ENCODE results near the gene ARID4A. TPM values are rescaled to one million over a fixed set of nuclear protein-coding genes. Genes with fewer than 3 reads are reported as not detected.

The ARID4A gene
- total RNA-seq, 2 experiments from 2014 or later: 32.8 to 37.3 TPM

DNA sequence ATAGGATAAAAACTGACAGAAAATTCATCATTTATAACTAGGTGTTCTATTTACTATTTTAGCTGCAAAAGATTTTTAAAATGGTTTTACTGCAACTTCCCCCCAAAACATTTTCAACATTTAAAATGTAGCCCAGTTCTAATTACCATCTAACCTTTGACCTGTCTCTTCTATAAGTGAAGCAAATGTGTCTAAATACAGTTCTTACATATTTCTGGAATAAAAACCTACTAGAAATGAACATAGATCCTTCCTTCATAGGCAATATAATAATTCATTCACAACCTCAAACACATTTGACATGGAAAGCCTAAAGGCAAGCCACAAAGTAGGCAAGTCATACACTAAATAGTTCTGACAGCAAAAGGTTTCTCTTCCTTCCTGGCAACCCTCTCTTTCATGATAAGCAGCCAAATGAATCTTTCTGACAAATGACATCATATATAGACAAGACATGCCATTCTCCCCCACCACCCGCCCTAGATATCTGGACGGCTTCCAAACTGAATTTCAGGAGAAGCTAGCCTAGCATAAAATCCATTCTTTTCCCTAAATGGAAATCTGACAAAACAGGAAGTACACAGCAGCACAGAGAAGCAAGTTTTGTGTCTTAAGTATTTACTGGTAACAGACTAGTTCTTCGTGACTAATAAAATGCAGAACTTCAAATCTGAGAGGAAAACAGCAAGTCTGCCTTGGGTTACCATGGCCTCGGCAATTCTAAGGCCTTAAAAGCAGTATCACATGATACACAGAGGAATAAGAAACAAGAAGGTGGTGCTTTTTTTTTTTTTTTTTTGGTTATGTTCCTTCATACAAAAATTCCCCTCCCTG, 17.2 kb upstream of the ARID4A start:
- Mint-ChIP-seq H3K27me3 (no peaks in the 10 kb centered on the region), H3K4me3 (peak overlapping the region; percentile 37), H3K36me3 (ENCODE audit: low read depth) (peaks cover 69% of the 10 kb centered on the region), H3K9me3 (no peaks in the 10 kb centered on the region), H3K27ac (peak overlapping the region; percentile 80), H3K4me1 (peaks cover 58% of the 10 kb centered on the region)
- CTCF ChIA-PET: interaction anchor here (0.6 kb wide), 2 partner anchors 25 to 122 kb away, joined by 3 to 4 read pairs; no protein-coding TSS in a partner anchor
- peak; percentile 25 for DNase-seq
- POLR2A ChIA-PET: interaction anchor here (0.6 kb wide), 1 partner anchor 116 kb away, joined by 13 read pairs; no protein-coding TSS in a partner anchor

DNA sequence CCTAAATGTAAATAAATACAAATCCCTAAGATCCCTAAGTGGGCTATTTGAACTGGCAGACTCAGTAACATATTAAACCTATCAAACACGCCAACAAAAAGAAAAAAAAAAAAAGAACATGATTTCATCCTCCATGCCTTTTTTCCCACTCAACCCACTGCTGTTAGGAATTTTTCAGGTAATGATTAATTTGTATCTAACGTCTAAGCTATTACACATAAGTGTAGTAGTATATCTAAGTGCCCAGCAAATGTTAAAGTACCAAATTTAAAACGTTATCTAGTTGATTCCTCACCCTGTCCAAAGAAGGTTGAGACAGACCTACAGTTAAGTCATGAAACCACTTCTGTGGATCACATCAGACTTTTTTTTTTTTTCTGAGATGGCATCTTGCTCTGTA, 16.4 kb upstream of the ARID4A start:
- ChIA-PET POLR2A (interaction anchor here (0.6 kb wide), 1 partner anchor 115 kb away, joined by 13 read pairs; no protein-coding TSS in a partner anchor), CTCF (no interaction called here)
- DNase-seq: no peak
- no peaks in the 10 kb centered on the region for H3K27me3 Mint-ChIP-seq
- no peak overlapping the region for H3K4me3 Mint-ChIP-seq
- H3K27ac Mint-ChIP-seq: peak overlapping the region; percentile 76
- no peaks in the 10 kb centered on the region for H3K9me3 Mint-ChIP-seq
- peaks cover 51% of the 10 kb centered on the region for H3K4me1 Mint-ChIP-seq
- H3K36me3 Mint-ChIP-seq (ENCODE audit: low read depth): peaks cover 71% of the 10 kb centered on the region

DNA sequence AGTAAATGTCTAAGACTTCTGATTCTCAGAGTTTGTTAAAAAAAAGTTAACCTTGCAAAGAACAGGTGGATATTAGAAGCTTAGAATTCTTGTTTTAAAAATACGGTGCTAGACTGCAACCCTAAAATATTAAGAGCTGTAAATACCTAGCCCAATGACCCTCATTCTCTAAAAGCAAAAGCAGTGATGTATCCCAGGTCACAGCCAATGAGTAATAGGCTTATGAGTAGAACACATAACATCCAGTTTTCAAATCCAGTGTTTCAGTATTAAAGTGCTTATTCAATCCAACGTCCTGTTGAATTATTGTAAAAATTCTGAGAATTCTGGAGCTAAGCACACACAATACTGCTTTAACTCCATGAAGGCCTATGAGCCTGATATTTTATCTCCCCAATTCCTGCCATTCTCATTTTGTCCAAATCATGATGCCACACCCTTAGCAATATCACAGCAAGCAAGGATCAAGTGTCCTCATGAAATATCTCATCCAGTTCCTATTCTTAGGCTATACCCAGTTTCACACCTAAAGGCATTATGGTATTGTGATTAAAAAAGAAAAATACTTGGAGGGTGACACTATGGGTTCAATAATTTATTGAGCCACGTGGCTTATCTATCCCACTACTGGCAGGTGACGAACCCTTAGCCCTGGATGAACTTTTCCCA, 15.3 kb upstream of the ARID4A start:
- DNase-seq: no peak
- H3K4me1 Mint-ChIP-seq: peaks cover 54% of the 10 kb centered on the region
- ChIA-PET CTCF (no interaction called here), POLR2A (no interaction called here)
- no peaks in the 10 kb centered on the region for H3K27me3 Mint-ChIP-seq
- H3K36me3 Mint-ChIP-seq (ENCODE audit: low read depth): peaks cover 75% of the 10 kb centered on the region
- H3K9me3 Mint-ChIP-seq: no peaks in the 10 kb centered on the region
- H3K27ac Mint-ChIP-seq: no peak overlapping the region
- no peak overlapping the region for H3K4me3 Mint-ChIP-seq

DNA sequence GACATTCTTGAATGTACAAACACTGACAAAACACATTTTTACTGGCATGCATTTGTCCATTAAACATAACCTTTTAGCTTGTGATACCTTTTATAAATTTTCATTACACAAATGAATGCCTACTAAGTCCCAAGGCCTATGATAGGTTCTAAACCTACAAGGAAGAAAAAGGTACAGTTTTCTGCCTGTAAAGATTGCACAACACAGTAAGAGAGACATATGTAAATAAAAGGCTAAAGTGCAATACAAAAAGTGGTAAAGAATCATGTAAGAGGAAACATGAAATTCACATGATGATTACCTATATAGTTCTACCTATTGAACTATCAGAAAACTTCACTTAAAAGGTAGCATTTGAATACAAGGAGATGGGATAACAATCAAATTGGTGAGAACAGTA, 14.6 kb upstream of the ARID4A start:
- Mint-ChIP-seq H3K27me3 (no peaks in the 10 kb centered on the region), H3K27ac (no peak overlapping the region), H3K36me3 (ENCODE audit: low read depth) (peaks cover 78% of the 10 kb centered on the region), H3K4me3 (no peak overlapping the region), H3K4me1 (peaks cover 58% of the 10 kb centered on the region), H3K9me3 (no peaks in the 10 kb centered on the region)
- DNase-seq: no peak
- CTCF ChIA-PET: no interaction called here
- POLR2A ChIA-PET: no interaction called here

DNA sequence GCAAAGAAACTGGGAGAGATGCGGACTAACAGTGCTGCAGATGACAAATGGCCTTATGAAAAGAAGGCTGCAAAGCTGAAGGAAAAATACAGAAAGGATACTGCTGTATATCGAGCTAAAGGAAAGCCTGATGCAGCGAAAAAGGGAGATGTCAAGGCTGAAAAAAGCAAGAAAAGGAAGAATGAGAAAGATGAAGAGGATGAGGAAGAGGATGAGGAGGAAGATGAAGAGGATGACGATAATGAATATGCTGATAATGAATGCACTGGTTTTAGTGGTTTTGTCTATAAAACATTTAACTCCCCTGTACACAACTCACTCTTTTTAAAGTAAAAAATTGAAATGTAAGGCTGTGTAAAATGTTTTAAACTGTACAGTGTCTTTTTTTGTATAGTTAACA, 13.2 kb upstream of the ARID4A start:
- ChIA-PET CTCF (no interaction called here), POLR2A (no interaction called here)

DNA sequence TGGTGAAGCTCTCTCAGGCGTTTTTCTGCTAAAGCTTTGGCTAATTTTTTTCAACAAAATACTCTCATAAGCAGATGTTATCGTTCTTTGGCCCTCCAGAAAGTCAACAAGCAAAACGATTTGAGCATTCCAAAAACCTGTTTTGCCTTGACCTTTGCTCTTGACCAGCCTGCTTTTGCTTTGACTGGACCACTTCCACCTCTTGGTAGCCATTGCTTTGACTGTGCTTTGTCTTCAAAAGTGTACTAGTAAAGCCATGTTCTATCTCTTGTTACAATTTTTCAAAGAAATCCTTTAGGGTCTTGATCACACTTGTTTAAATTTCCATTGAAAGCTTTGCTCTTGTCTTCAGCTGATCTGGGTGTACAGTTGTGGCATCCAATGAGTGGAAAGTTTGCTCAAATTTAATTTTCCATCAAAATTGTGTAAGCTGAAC, 10.7 kb upstream of the ARID4A start:
- Mint-ChIP-seq H3K36me3 (ENCODE audit: low read depth) (peaks cover 74% of the 10 kb centered on the region), H3K27me3 (no peaks in the 10 kb centered on the region), H3K4me1 (peaks cover 53% of the 10 kb centered on the region), H3K27ac (no peak overlapping the region), H3K9me3 (no peaks in the 10 kb centered on the region), H3K4me3 (no peak overlapping the region)
- POLR2A ChIA-PET: no interaction called here
- DNase-seq: no peak
- CTCF ChIA-PET: interaction anchor here (0.8 kb wide), 1 partner anchor 17 kb away, joined by 3 read pairs; no protein-coding TSS in a partner anchor

More for the DNA sequence above, 13.2 kb upstream of the ARID4A start:
- H3K27me3 Mint-ChIP-seq: no peaks in the 10 kb centered on the region
- no peaks in the 10 kb centered on the region for H3K9me3 Mint-ChIP-seq
- no peak overlapping the region for H3K4me3 Mint-ChIP-seq
- no peak overlapping the region for H3K27ac Mint-ChIP-seq
- peaks cover 64% of the 10 kb centered on the region for H3K4me1 Mint-ChIP-seq
- no peak for DNase-seq
- H3K36me3 Mint-ChIP-seq (ENCODE audit: low read depth): peaks cover 81% of the 10 kb centered on the region

DNA sequence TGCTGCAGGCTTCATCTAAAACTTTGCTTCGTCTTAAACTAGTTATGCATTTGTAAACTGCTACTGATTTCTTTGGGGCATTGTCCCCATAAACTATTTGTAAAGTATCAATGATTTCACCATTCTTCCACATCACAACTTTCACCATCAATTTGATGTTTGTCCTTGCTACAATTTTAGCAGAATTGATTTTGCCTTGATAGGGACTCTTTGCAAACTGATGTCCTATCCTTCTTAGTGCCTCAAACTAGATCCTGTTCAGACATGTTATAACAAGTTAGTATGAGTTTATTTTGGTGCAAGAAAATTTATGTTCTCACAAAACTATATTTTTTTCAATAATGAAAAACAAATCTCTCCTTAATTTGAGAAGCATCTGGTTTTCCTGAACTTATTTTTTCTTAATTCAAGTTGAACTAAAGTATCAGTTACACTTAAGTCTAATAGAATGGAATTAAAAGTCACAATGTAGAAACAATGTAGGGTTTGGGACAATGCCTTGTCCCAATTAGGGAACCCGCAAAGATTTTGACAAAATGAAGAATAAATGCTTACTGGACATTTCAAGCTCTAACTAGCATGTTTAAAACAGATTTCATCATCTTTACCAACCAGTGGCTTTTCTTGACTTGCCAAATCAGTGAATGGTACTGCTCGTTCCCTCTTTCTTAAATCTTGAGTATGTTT, 10.1 kb upstream of the ARID4A start:
- Mint-ChIP-seq H3K9me3 (no peaks in the 10 kb centered on the region), H3K27me3 (no peaks in the 10 kb centered on the region), H3K4me1 (peaks cover 50% of the 10 kb centered on the region), H3K36me3 (ENCODE audit: low read depth) (peaks cover 74% of the 10 kb centered on the region), H3K27ac (no peak overlapping the region), H3K4me3 (no peak overlapping the region)
- ChIA-PET CTCF (interaction anchor here (2.2 kb wide), 1 partner anchor 36 kb away, joined by 5 read pairs; no protein-coding TSS in a partner anchor), POLR2A (no interaction called here)
- no peak for DNase-seq

DNA sequence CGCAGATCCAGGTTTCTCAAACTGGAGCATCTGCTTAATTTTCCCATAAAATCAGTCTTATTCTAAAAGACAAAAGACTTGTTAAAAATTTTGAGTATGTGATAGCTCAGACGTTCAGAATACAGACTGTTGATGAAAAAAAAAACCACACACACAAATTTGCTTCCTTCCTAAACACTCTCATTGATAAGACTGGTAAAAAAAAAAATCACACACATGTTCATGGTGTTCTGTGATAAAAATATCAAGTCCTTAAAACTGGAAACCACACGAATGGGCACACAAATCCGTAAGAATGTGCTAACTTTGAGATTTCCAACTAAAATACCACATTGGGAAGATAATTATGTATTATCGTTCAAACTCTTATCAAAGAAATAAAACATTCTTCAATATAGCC, 6.7 kb upstream of the ARID4A start:
- CTCF ChIA-PET: no interaction called here
- H3K4me1 Mint-ChIP-seq: peaks cover 56% of the 10 kb centered on the region
- H3K27ac Mint-ChIP-seq: no peak overlapping the region

DNA sequence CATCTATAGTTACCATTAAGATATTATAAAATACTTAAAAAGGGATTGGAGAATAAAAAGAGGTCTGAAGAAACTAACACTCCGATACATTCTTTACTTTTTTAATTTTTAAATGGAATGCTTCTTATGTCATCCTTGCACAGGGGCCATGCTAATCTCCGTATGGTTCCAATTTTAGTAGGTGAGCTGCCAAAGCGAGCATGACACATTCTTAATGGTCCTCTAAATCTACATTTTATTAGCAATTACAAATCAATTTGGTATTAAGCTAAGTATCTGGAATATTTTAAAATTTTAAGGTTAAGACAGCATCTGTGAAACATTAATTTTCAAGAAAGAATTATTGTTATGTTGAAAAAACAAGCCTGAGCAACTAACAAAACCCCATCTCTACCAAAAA, 6.2 kb upstream of the ARID4A start:
- no peak for DNase-seq
- H3K27me3 Mint-ChIP-seq: no peaks in the 10 kb centered on the region
- H3K27ac Mint-ChIP-seq: no peak overlapping the region
- ChIA-PET POLR2A (interaction anchor here (0.7 kb wide), 1 partner anchor 52 kb away, joined by 10 read pairs; no protein-coding TSS in a partner anchor), CTCF (interaction anchor here (0.6 kb wide), 1 partner anchor 76 kb away, joined by 5 read pairs; no protein-coding TSS in a partner anchor)
- H3K4me3 Mint-ChIP-seq: no peak overlapping the region
- peaks cover 59% of the 10 kb centered on the region for H3K4me1 Mint-ChIP-seq
- peaks cover 74% of the 10 kb centered on the region for H3K36me3 Mint-ChIP-seq (ENCODE audit: low read depth)
- no peaks in the 10 kb centered on the region for H3K9me3 Mint-ChIP-seq

More for the DNA sequence above, 6.7 kb upstream of the ARID4A start:
- peaks cover 78% of the 10 kb centered on the region for H3K36me3 Mint-ChIP-seq (ENCODE audit: low read depth)
- H3K9me3 Mint-ChIP-seq: no peaks in the 10 kb centered on the region
- H3K4me3 Mint-ChIP-seq: no peak overlapping the region
- H3K27me3 Mint-ChIP-seq: no peaks in the 10 kb centered on the region
- DNase-seq: no peak
- POLR2A ChIA-PET: interaction anchor here (0.7 kb wide), 2 partner anchors 15 to 51 kb away, joined by 5 to 10 read pairs; no protein-coding TSS in a partner anchor

DNA sequence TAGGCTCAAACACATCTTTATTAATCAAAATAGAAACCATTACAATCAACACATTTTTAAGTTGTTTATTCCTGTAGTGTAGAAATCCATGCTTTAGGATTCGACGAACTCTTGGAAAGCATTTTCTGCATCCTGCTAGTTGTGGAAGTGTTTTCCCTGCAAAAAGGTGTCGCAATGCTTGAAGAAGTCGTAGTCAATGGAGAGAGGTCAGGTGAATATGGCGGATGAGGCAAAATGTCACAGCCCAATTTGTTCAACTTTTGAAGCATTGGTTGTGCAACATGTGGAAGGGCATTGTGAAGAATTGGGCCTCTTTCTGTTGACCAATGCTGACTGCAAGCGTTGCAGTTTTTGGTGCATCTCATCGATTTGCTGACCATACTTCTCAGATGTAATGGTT, 4.2 kb upstream of the ARID4A start:
- H3K36me3 Mint-ChIP-seq (ENCODE audit: low read depth): peaks cover 56% of the 10 kb centered on the region
- peaks cover 48% of the 10 kb centered on the region for H3K4me1 Mint-ChIP-seq
- H3K4me3 Mint-ChIP-seq: no peak overlapping the region
- DNase-seq: no peak
- ChIA-PET CTCF (no interaction called here), POLR2A (no interaction called here)
- H3K9me3 Mint-ChIP-seq: no peaks in the 10 kb centered on the region
- H3K27ac Mint-ChIP-seq: no peak overlapping the region
- H3K27me3 Mint-ChIP-seq: no peaks in the 10 kb centered on the region

DNA sequence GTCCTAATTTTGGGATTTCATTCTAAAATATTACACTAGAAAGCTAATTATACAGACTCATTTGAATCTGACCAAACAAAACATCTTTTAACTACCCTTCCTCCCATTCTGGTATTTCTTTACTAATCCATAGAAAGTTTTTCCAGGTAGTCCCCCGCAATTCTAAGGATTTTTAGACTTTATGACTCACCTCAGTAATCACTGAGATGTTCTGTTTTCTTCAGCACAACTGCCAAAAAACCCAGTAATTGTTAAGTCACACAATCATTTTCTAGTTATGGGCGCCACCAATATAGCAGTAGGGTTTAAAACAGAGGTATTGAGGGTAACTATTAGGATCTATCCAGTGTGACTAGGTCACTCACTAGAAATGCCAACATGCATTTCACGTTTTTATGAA, 1.6 kb upstream of the ARID4A start:
- DNase-seq: no peak
- no peaks in the 10 kb centered on the region for H3K27me3 Mint-ChIP-seq
- H3K36me3 Mint-ChIP-seq (ENCODE audit: low read depth): peaks cover 48% of the 10 kb centered on the region
- CTCF ChIA-PET: no interaction called here
- no peaks in the 10 kb centered on the region for H3K9me3 Mint-ChIP-seq
- H3K4me3 Mint-ChIP-seq: no peak overlapping the region
- H3K4me1 Mint-ChIP-seq: peaks cover 48% of the 10 kb centered on the region
- no peak overlapping the region for H3K27ac Mint-ChIP-seq
- POLR2A ChIA-PET: interaction anchor here (0.6 kb wide), 1 partner anchor 103 kb away, joined by 3 read pairs; no protein-coding TSS in a partner anchor

DNA sequence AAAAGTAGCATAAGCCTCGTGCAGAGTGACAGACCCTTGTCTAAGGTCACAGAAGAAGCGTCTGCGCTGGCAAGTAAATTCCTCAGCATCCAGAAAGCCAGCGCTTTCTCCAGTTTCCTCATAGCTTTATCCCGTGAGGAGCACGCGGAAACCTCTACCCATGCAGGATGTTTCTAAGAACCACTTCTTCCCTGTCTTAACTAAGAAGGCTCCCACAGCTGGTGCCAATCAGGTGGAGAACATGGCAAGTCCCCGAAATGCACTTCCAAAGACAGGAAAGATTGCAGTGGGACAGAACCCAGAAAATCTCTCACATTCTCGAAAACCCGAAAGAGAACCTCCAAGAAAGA, 968 bp upstream of the ARID4A start:
- H3K36me3 Mint-ChIP-seq (ENCODE audit: low read depth): peaks cover 49% of the 10 kb centered on the region
- H3K9me3 Mint-ChIP-seq: no peaks in the 10 kb centered on the region
- ChIA-PET POLR2A (interaction anchor here (0.6 to 1.0 kb wide), 3 partner anchors 8 to 130 kb away, joined by 3 to 4 read pairs (median 4); partner anchors contain the start of genes KIAA0586 and TIMM9), CTCF (interaction anchor here (0.5 to 1.8 kb wide), 6 partner anchors 8 to 79 kb away, joined by 3 to 5 read pairs (median 3); no protein-coding TSS in a partner anchor)
- no peaks in the 10 kb centered on the region for H3K27me3 Mint-ChIP-seq
- no peak overlapping the region for H3K4me3 Mint-ChIP-seq
- H3K27ac Mint-ChIP-seq: no peak overlapping the region
- peaks cover 46% of the 10 kb centered on the region for H3K4me1 Mint-ChIP-seq
- no peak for DNase-seq

All from activated CD4-positive, alpha-beta T cell treated with anti-CD3 and anti-CD28 coated beads, Interleukin-2, amount 10 ng/mL, durations not matched to agents 7 days and 5 days (primary cell).